Muscle layer of colon (tissue), 2 donors: ENCODE data around the gene AGL.
A peak's percentile ranks its signal among the peaks of the same experiment; 100 is the strongest.

ENCODE experiments used
- H3K27ac ChIP-seq: one replicate; pipeline ENCODE4 v1.7.0; 2013; ENCODE audit warnings: low read depth, mild to moderate bottlenecking, low read length, moderate library complexity
- H3K27me3 ChIP-seq, 2 donors: one replicate each; pipeline ENCODE4 v1.7.0; 2013; ENCODE audit warnings: low read length in 2 of 2, mild to moderate bottlenecking in 2 of 2; ENCODE audit not compliant: insufficient read depth in 2 of 2, control insufficient read depth in 1 of 2
- H3K36me3 ChIP-seq: one replicate; pipeline ENCODE4 v1.7.0; 2013; ENCODE audit warnings: mild to moderate bottlenecking, low read length; ENCODE audit not compliant: insufficient read depth
- H3K4me1 ChIP-seq: one replicate; pipeline ENCODE4 v1.7.0; 2013; ENCODE audit warnings: mild to moderate bottlenecking, low read length; ENCODE audit not compliant: insufficient read depth
- H3K4me3 ChIP-seq, 2 donors: one replicate each; pipeline ENCODE4 v1.7.0; 2013; ENCODE audit warnings: low read length in 2 of 2, low read depth in 1 of 2, mild to moderate bottlenecking in 1 of 2, moderate library complexity in 1 of 2
- H3K9ac ChIP-seq: one replicate; pipeline ENCODE4 v1.7.0; 2013; ENCODE audit warnings: low read length
- H3K9me3 ChIP-seq: one replicate; pipeline ENCODE4 v1.7.0; 2013; ENCODE audit warnings: mild to moderate bottlenecking, low read length
- donor health status: abdominal sarcoma.
- donor health status: Adenocarcinoma of cecum.

Gene AGL

DNA sequence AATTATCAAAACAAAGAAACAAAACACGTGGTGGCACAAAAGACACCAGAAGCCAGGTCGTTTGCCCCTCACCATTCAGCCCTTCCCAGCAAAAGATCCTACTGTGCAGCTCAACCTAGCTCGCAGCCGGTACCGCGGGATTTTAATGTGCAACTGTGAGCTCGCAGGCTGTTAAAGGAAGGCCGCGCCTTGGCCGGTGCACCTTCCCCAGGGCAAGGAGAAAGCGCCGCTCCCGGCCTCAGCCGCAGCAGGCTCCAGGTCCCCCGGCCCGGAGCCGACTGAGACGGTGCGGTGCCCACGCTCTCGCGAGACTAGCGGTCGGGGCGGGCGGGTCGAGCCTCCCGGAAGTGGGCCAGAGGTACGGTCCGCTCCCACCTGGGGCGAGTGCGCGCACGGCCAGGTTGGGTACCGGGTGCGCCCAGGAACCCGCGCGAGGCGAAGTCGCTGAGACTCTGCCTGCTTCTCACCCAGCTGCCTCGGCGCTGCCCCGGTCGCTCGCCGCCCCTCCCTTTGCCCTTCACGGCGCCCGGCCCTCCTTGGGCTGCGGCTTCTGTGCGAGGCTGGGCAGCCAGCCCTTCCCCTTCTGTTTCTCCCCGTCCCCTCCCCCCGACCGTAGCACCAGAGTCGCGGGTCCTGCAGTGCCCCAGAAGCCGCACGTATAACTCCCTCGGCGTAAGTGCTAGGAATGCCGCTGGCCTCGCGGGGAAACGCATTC, at the start of gene AGL:
TSS of gene AGL (plus strand) at position 618 of the 715 bp plus-strand sequence. CDS start 682 bp downstream, outside the sequence.
- peak within 1 kb of the TSS; percentile 93 for H3K9ac ChIP-seq
- H3K4me1 ChIP-seq = peaks cover 17% of the 10 kb centered on the region
- H3K27me3 ChIP-seq = no peaks in the 10 kb centered on the region
- H3K9me3 ChIP-seq = no peaks in the 10 kb centered on the region
- H3K36me3 ChIP-seq = no peaks in the 10 kb centered on the region
- H3K4me3 ChIP-seq = peak within 1 kb of the TSS; percentile 90 to 92
- peak within 1 kb of the TSS; percentile 75 for H3K27ac ChIP-seq

DNA sequence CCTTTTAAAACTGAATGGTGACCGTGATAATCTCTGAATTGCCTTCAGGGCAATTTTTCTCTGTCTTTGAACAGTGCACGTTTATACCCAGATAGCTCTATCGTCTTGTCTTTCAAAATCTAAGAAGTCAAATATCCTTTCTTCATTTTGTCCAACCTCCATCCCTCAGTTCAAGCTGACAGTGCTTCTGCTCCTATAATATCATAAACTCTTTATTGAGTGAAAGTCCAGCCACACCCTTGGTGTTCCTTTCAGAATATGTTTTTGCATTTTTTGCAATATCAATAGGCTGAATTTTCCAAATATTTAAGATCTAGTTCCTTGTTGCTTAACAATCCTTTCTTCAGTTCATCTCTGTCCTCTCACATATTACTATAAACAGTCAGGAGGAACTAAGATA, 48.6 kb upstream of the AGL start:
- no peak overlapping the region for H3K27ac ChIP-seq
- H3K4me1 ChIP-seq = no peaks in the 10 kb centered on the region
- H3K9ac ChIP-seq = no peak overlapping the region
- H3K4me3 ChIP-seq = no peak overlapping the region
- H3K27me3 ChIP-seq = no peaks in the 10 kb centered on the region
- H3K9me3 ChIP-seq = no peaks in the 10 kb centered on the region
- no peaks in the 10 kb centered on the region for H3K36me3 ChIP-seq

GRCh38 chr1:99806882-99807281, 43.3 kb upstream of the AGL start:
- Histone ChIP-seq H3K4me3 (no peak overlapping the region), H3K4me1 (peaks cover 7% of the 10 kb centered on the region), H3K9me3 (no peaks in the 10 kb centered on the region)

DNA sequence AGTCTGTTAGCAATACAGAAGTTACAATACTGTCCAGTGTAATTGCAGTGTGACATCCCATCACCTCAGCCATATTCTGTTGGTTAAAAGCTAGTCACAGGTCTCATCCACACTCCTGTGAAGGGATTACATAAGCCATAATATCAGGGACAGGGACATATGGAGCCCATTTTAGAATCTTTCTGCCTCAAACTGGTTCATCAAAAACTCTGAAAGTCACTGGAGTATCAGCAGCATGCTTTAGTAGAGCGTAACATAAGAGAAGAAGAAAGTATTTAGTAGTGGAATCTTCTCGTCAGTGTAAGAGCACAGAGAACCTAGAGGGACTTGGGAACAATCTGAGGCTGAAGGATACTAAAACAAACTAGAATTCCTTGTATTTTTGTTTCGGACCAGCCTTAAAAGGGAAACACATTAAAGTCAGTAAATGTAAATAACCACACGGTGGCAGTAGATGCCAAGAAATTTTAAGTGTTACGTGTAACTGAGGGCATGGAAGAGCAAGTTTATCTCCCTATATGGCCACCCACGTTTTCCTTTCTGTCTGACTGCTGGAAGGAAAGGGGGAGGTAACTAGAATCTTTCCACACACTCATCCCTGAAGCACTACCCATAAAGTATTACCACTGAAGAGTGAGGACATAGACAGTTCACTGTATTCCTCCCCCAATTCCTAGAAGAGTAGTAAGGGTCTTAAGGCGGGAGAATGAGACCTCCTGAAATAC, 41.6 kb upstream of the AGL start:
- H3K9me3 ChIP-seq = no peaks in the 10 kb centered on the region
- H3K27ac ChIP-seq = peak overlapping the region; percentile 62
- peak overlapping the region; percentile 41 for H3K9ac ChIP-seq
- no peaks in the 10 kb centered on the region for H3K36me3 ChIP-seq
- H3K4me1 ChIP-seq = peaks cover 7% of the 10 kb centered on the region
- H3K27me3 ChIP-seq = no peaks in the 10 kb centered on the region
- H3K4me3 ChIP-seq = peak overlapping the region in 1 of 2 donors; percentile 17

More at GRCh38 chr1:99806882-99807281, 43.3 kb upstream of the AGL start:
- H3K27me3 ChIP-seq = no peaks in the 10 kb centered on the region
- no peak overlapping the region for H3K9ac ChIP-seq
- H3K27ac ChIP-seq = no peak overlapping the region
- H3K36me3 ChIP-seq = no peaks in the 10 kb centered on the region

DNA sequence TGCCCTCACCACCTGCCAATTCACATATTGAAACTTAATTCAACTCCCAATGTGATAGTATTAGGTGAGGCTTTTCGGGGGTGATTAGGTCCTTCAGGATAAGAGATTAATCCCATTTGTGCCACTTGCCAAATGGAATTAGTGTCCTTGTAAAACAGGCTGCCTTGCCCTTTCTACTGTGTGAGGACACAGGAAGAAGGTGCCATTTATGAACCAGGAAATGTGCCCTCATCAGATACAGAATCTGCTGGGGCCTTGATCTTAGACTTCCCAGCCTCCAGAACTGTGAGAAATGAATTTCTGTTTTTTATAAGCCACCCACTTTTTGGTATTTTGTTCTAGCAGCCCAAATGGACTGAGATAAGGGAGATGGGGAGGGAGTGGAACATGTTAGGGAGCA, 39.1 kb upstream of the AGL start:
- H3K27ac ChIP-seq = no peak overlapping the region
- H3K9ac ChIP-seq = no peak overlapping the region
- no peaks in the 10 kb centered on the region for H3K27me3 ChIP-seq
- no peaks in the 10 kb centered on the region for H3K36me3 ChIP-seq
- H3K4me3 ChIP-seq = no peak overlapping the region
- peaks cover 7% of the 10 kb centered on the region for H3K4me1 ChIP-seq
- no peaks in the 10 kb centered on the region for H3K9me3 ChIP-seq

DNA sequence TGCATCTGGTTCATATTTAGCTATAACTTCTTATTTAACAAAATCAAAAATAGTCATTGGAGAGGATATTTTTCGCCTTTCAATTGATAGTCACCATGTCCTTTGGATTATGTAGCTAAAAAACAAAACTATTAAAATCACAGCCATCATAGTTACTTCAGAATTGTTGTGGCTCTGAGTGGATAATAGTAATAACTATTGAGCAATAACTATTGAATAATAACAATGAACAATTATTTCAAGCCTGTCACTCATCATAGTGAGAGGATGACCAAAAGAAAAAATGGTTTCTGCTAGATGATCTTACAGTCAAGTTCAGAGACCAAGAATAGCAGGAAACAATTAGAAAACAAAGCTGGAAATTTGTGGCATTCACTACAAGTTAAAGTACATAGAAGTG, 38.4 kb upstream of the AGL start:
- Histone ChIP-seq H3K4me1 (peaks cover 7% of the 10 kb centered on the region), H3K27ac (no peak overlapping the region), H3K27me3 (no peaks in the 10 kb centered on the region), H3K9ac (no peak overlapping the region), H3K4me3 (no peak overlapping the region), H3K9me3 (no peaks in the 10 kb centered on the region), H3K36me3 (no peaks in the 10 kb centered on the region)

- Histone ChIP-seq H3K27me3 (no peaks in the 10 kb centered on the region), H3K36me3 (no peaks in the 10 kb centered on the region), H3K4me1 (no peaks in the 10 kb centered on the region), H3K9me3 (no peaks in the 10 kb centered on the region), H3K27ac (no peak overlapping the region), H3K4me3 (no peak overlapping the region), H3K9ac (no peak overlapping the region)
Observed at GRCh38 chr1:99814373-99814900, 35.7 kb upstream of the AGL start.

DNA sequence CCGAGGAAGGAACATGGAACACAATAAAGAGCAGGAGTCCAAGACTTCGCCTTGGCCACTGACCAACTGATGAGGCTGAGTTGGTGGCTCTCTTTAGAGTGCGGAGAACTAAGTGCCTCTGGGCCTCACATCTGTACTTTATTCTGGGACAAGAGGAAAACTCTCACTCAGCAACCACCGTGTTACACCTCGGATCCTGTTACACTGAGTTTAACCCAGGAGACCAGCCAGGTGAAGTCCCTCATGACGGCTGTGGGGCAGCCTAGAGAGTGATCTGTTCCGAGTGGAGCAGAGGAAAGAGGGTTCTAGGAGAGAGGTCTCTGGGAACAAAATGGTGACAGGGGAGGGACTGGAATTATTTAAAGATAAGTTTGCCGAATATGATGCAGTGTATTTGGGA, 33.5 kb upstream of the AGL start:
- Histone ChIP-seq H3K4me1 (no peaks in the 10 kb centered on the region), H3K27me3 (no peaks in the 10 kb centered on the region), H3K36me3 (no peaks in the 10 kb centered on the region), H3K27ac (no peak overlapping the region), H3K9ac (no peak overlapping the region), H3K4me3 (no peak overlapping the region), H3K9me3 (no peaks in the 10 kb centered on the region)

DNA sequence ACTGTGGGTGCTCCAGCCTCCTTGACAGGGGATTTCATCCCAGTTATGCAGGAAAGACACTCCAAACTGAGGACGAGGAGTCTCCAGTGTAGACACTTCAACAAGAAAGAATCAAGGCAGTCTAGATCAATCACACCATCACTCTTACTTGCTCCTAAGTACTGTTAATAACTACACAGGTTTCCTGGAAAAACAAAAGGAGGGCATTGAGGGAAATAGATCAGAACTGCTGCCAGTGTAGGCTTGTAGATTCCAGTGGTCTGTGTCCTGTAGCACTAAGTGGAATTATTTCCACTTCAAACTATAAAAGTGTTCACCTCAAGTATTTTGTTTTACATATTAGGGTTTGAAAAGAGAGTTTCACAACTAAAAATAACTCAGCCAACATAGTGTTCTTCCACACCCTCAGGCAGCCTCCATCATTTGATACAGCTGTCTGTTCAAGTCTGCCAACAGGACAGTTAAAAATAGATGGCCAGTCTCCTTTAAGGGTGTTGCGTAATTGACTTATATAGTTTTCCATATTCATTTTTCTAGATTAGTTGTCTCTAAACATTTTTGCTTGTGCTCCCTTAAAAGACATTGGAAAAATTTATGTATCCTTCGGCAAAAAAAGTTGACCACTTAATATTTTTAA, 32.0 kb upstream of the AGL start:
- no peaks in the 10 kb centered on the region for H3K4me1 ChIP-seq
- no peak overlapping the region for H3K4me3 ChIP-seq
- H3K36me3 ChIP-seq = no peaks in the 10 kb centered on the region
- H3K27ac ChIP-seq = no peak overlapping the region
- no peaks in the 10 kb centered on the region for H3K9me3 ChIP-seq
- H3K27me3 ChIP-seq = no peaks in the 10 kb centered on the region
- no peak overlapping the region for H3K9ac ChIP-seq

DNA sequence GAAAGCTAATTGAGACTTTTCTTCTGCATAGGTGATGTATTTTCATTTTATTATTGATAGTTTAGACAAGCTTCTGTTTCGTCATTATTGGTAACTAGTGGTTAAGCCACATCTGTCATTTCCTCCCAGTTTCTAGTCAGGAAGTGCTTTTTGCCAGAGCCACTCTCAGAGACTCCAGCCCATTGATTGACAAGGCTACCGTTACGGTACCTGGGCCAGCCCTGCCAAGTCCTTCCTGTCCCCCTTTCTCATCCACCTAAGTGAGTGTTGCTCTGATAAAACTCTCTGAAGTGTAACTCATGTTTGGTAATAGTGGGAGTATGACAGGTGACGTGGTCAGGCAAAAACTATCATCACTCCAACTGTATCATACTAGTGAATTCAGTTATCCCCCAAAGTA, 29.6 kb upstream of the AGL start:
- Histone ChIP-seq H3K4me1 (no peaks in the 10 kb centered on the region), H3K27me3 (no peaks in the 10 kb centered on the region), H3K27ac (no peak overlapping the region), H3K4me3 (no peak overlapping the region), H3K36me3 (no peaks in the 10 kb centered on the region), H3K9me3 (no peaks in the 10 kb centered on the region), H3K9ac (no peak overlapping the region)

GRCh38 chr1:99825098-99825497, 25.1 kb upstream of the AGL start:
- Histone ChIP-seq H3K27me3 (no peaks in the 10 kb centered on the region), H3K4me3 (no peak overlapping the region), H3K27ac (no peak overlapping the region), H3K4me1 (no peaks in the 10 kb centered on the region), H3K36me3 (no peaks in the 10 kb centered on the region), H3K9ac (no peak overlapping the region), H3K9me3 (no peaks in the 10 kb centered on the region)
